ENCODE data around the gene TLCD3B.
A peak's percentile ranks its signal among the peaks of the same experiment; 100 is the strongest.

TLCD3B gene

DNA sequence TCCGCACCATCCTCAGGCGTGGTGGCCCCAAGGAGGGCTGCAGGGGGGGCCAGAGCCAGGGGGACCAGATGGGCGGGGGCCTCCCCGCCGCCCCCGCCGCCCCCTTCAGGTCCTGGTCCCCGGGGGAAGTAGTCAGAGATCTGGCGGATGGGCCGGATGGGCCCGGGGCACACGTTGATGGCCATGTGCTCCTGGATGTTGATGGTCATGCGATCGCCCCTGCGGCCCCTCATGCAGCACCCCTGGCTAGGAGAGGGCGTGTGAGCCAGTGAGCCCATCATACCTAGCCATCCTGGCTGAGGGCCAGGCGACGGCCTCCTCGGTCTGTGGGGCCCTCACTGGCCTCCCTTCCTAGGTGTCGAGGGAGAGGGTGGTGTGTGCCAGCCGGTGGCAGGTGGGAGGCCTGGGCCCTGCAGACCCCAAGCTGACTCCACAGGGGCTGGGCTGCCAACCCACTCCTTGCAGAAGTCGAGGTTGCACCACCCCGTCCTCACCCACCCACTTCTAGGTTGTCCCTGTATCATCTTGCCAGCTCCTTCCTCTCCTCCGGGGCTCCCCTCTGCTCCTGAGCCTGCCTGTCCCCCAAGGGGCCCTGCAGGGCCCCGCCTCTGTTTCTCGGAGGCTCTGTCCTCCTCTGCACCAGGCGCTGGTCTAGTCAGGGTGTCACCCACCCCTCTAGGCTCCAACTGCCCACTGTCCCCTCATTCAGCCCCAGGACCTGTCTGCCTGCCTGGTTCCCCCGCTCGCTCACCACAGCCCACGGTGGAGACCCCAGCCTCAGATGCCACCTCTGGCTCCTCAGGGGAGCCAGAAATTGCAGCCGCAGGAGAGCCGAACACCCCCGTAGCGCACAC lies 20.9 kb downstream of the TLCD3B start:
- TF ChIP-seq, protein P1, sequence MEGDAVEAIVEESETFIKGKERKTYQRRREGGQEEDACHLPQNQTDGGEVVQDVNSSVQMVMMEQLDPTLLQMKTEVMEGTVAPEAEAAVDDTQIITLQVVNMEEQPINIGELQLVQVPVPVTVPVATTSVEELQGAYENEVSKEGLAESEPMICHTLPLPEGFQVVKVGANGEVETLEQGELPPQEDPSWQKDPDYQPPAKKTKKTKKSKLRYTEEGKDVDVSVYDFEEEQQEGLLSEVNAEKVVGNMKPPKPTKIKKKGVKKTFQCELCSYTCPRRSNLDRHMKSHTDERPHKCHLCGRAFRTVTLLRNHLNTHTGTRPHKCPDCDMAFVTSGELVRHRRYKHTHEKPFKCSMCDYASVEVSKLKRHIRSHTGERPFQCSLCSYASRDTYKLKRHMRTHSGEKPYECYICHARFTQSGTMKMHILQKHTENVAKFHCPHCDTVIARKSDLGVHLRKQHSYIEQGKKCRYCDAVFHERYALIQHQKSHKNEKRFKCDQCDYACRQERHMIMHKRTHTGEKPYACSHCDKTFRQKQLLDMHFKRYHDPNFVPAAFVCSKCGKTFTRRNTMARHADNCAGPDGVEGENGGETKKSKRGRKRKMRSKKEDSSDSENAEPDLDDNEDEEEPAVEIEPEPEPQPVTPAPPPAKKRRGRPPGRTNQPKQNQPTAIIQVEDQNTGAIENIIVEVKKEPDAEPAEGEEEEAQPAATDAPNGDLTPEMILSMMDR (IDR thresholded peaks at IDR 0.05; ENCODE audit: low read depth, low read length, missing control alignments), result no peak
- no peak for DNase-seq (ENCODE audit: extremely low read depth, low read depth)
- H3K4me3 ChIP-seq (replicated peaks; ENCODE audit: low read depth, low read length), result peak overlapping the region; percentile 38

DNA sequence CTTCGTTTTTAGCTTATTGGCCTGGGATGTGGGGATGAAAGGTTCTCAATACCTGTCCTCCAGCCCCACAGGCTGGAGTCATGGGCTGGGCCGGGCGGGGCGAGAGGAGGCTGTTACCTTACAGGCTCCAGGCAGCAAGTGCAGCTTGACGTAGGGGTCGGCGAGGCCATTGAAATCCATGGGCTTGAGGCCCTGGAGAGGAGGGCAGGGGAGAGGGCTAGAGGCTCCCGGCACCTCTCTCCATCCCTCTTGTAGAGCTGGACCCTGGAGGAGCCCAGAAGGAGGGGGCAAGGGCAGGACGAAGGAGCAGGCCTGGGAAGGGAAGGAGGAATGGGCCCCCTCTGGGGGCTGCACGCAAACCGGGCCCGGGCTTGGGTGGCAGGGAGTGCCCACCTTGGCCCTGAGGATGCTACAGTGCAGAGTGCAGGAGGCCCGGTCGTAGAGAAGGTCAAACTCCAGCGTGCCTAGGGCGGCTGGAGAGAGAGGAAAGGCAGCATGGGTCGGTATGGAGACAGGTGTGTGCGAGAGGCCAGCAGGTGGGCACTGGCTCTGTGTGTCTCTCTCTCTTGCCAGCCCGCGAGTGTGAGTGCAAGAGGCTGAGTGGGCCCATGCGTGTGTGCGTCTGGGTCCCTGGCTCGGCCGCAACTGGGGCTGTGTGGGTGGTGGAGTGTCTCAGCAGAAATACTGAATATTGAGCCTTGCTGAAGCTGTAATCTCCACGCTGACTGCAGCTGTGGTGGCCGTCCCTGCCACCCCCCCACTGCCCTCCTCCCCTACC lies 21.8 kb downstream of the TLCD3B start:
- TF ChIP-seq, protein P1 (IDR thresholded peaks at IDR 0.05; ENCODE audit: low read depth, low read length, missing control alignments), result no peak
- no peak overlapping the region for H3K4me3 ChIP-seq (replicated peaks; ENCODE audit: low read depth, low read length)
- no peak for DNase-seq (ENCODE audit: extremely low read depth, low read depth)

DNA sequence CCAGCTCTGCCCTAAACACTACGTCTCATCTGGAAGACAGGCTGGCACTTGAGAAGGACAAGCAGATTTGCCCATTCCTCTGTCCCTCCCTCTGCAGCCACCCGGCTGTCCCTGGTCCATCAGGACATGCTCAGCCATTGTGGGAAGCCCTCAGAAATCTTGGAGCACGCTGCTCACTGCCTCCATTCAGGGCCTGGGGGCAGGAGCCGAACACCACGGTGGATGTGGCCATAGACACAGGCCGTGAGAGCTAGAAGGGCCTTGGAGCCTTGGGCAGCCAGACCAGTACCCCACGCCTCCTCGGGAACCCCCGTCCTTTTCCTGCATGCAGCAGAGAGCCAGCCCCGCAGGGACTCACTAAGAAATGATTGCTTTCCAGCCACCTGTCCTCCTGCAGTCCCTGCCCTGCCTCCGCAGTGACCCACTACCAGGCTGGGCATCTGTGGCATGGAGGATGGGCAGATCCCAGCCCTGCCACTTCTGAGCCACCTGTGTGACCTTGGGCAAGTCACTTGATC lies 23.6 kb downstream of the TLCD3B start:
- no peak for DNase-seq (ENCODE audit: extremely low read depth, low read depth)
- TF ChIP-seq, protein P1 (IDR thresholded peaks at IDR 0.05; ENCODE audit: low read depth, low read length, missing control alignments), result no peak
- no peak overlapping the region for H3K4me3 ChIP-seq (replicated peaks; ENCODE audit: low read depth, low read length)

GRCh38 chr16:30006659-30007377 lies 24.3 kb downstream of the TLCD3B start:
- H3K4me3 ChIP-seq (replicated peaks; ENCODE audit: low read depth, low read length), result no peak overlapping the region
- TF ChIP-seq, protein P1 (IDR thresholded peaks at IDR 0.05; ENCODE audit: low read depth, low read length, missing control alignments), result no peak
- no peak for DNase-seq (ENCODE audit: extremely low read depth, low read depth)

DNA sequence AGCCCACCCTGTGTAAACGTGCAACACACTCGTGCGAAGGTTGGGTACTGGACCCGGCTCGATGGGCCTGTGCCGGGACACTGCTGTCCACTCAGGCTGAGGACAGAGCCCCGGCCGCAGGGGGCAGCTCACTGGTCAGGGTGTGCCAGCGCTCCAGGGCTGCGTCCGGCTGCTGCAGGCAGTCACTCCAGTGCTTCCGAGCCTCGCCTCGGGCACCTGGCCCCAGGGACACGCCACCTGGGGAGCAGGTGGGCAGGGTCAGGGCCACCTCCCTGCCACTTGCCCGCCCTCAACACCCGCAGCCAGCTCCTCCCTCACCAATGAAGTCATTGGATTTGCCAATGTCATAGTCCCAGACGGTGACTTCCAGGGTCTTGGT lies 25.0 kb downstream of the TLCD3B start:
- TF ChIP-seq, protein P1 (IDR thresholded peaks at IDR 0.05; ENCODE audit: low read depth, low read length, missing control alignments), result no peak
- no peak overlapping the region for H3K4me3 ChIP-seq (replicated peaks; ENCODE audit: low read depth, low read length)
- DNase-seq (ENCODE audit: extremely low read depth, low read depth), result no peak

GRCh38 chr16:30005341-30006094 lies 25.6 kb downstream of the TLCD3B start:
- no peak for DNase-seq (ENCODE audit: extremely low read depth, low read depth)
- TF ChIP-seq, protein P1 (IDR thresholded peaks at IDR 0.05; ENCODE audit: low read depth, low read length, missing control alignments), result peak; percentile 82
- no peak overlapping the region for H3K4me3 ChIP-seq (replicated peaks; ENCODE audit: low read depth, low read length)

Data from HFF-Myc (cell line).